NCI-H146 (cell line): ENCODE data around the gene PBX4.

Experiments used
- DNase-seq: peaks from one replicate; lab custom pipeline; 2025; lab: John Stamatoyannopoulos, UW

PBX4 gene

DNA sequence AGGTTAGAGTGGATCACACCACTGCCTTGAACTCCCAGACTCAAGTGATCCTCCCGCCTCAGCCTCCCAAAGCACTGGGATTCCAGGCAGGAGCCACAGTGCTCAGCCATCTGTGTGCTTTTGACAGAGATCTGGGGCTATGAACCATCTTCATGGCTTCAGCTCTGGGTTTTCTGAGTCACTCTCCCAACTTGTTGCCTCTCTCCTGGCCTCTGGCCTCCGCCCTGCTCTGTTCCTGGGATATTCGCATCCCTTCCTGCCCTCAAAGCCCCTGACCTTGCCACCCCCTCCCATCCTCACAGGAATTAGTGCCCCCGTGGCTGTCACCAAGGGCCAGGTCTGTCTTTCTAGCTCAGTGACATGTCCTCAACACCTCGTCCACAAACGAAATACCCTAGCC is 30.7 kb upstream of the PBX4 start:
- no peak for DNase-seq

DNA sequence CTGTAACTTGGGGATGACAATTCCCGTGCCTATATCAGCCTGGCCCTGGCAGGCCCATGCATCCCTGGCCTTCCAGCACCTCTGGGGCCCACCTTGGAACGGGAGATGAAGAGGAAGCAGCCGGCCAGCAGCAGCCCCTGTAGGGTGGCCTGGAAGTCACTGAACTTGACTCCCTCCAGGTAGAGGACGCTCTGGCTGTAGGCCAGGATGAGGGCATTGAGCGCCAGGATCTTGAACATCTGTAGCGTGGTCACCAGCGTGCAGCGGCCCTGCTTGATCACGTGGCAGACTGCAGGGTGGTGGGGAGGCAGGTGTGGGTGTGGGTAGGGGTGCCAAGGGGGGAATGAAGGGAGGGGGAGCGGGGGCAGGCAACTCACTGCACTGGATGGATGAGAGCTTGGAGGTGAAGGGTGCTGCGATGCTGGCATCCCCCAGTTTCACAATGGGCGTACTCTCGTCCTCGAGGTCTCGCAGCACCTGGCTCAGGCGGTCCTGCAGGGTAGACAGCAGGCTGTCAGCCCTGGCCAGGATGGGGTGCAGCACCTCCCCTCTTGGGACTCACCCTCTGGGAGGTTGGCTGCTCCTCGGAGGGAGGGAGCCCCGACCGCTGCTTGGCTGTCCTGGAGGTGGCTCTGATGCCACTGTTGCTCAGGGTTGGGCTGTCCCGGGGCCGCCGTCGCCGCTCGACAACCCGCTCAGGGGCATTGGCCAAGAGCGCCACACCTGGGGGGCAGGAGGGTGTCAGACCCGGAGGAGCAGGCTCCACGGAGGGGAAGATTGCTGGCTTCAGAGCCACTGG is 28.7 kb upstream of the PBX4 start:
- no peak for DNase-seq

DNA sequence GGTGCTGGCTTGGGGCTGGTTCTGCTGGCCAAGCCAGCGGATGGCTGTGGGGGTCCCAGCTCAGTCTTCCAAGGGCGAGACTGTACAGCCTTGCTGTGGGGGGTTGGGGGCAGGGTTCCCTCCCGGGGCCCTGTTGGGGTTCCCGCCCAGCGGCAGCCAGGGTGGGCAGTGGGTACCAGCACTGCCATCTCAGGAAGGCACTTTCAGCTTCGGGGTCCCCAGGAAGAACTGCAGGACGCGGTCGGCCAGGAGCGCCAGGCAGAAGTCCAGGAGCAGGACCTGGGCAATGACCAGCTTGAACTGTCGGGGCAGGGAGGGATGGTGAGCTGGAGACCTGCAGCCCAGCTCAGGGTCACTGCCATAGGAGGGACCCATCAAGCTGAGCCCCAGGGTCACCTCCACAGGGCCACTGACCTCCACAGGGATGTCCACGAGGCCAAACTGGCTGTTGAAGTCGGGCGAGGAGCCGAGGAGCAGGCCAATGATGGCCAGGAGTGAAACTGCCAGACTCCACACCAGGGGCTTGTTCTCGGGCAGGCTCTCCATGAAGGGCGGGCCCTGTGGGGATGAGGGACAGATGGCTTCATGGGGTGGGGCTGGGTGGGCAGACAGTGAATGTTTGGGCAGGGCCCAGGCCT is 26.9 kb upstream of the PBX4 start:
- no peak for DNase-seq

DNA sequence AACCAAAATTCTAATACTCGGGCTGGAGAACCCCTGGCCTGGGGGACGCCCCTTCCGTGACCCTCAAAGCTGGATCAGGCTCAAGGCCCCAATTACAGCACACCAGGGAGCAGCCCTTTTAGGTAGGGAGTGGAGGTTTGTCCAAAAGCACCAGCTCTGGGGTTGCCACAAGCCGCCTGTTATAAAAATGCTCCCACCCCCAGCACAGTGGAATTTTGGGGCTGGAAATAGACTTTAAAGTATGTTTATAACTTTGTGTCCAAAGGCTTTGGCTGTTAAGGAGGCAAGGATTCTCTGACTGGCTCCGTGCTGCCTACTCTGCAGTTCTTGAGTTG is 25.5 kb upstream of the PBX4 start:
- DNase-seq = no peak

DNA sequence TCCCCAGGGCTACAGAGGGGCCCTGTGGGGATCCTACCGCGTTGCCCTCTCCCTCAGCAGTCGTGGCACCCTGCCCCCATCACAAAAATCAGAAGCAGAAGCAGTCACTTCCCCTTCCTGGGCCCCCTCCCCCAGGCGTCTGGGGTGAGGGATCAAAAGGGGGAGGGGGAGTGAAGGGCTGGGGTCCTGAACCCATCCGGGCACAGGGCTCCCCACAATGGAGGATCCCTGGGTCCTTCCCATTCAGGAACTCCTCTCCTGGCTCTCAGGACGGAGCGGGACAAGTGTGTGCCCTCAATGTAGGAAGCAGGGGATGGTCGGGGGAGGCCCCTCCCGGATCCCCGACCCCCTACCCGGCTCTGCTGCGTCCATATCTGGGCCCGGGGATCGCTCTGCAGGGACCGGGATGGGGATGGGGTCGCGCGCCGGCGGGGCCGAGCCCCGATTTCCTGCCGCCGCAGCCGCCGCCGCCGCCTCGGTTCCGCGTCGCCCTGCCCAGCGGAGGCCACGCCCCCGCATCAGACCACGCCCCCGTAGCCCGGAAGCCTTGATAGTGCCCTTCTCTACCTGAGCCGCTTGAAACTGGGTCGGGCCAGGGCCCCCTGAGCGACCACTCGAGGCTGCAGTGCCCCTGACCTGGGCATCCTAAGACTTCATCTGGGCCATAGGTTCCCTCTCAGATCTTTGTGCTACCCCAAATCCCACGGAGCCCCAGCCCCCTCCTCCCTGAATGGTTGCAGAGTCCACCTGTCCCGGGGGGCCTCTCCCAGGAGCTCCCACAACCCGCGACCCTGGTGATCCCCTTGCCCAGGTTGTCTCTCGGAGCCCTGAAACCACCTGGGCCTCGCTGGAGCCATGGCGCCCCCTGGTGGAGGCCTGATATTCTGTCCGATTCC is 24.9 kb upstream of the PBX4 start, which contains the start of gene GMIP:
Gene GMIP, minus strand, starts transcription at position 500 of the 896 bp plus-strand sequence. Its CDS starts 128 bp downstream, at position 372.
- DNase-seq = peak; percentile 83

DNA sequence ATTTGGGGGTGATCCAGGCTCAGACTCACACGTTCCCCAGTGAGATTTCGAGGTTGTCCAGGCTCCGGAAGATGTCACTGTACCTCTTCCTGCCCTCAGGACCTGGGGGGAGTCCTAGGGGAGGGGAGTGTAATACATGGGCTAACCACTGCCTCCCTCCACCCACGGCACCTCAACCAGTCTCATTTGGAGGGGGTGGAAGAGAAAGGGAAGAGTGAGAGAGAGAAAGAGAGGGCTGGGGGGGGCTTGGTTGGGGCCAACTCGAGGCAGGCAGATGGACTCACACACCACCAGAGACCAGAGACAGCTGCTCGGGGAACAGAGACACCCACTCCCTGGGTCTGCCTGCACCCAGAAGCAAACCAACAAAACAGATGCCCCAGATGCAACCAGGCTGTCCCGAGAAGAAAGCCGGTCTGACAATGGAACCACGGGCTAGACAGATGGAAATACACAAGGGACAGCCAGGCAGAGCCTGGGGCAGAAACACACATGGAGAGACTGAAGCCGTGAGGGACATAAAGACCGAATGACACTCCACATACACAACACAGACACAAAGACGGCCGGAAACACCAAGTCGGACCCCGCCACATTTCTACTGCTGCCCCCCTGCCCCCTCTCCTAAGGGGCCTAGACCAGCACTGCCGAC is 24.1 kb upstream of the PBX4 start:
- DNase-seq = peak; percentile 61

DNA sequence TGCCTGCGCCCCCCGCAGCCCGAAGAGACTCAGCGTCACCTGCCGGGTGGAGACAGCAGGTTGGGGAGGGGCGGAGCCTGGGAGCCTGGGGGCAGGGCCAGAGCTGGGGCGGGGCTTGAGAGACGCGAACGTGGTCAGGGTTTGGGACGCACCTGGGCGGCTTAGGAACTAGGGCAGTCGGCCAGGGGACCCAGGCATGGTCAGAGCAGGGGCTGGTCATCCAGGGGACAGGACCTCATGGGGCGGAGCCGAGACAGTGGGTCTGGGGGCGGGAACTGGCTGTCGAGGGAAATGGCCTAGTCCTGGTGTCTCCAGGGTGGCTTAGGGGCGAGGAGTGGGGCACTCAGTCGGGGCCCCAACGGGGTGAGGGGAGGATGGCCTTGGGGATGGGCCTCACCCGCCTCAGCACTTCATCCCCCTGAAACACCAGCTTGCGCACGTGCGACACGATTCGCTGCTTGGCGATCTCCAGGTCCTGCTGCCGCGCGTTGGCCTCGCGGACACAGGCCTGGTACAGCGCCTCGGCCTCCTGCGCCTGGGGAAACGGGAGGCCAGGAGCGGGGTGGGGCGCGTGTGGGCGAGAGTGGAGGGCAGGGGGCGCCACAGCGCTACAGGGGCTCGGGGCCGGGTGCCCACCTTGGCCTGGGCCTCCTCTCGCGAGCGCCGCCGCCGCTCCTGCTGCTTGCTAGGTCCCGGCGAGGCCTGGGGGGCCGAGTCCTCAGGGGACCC is 19.2 kb upstream of the PBX4 start:
- no peak for DNase-seq

DNA sequence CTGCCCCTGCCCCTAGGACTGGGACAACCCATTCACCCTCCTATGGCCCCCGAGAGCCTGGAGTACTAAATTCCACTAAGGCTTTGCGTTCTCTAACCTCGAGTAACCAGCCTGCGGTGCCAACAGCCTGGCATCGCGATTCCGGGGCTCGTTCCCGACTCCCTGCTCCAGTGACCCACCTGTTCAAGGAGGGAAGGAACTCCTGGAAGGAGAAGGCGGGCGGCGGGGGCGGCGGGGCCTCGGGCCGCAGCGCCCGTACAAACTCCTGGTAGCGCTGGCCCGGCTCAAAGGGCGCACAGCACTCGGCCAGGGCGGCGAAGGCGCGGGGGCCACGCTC is 18.7 kb upstream of the PBX4 start:
- DNase-seq = no peak

DNA sequence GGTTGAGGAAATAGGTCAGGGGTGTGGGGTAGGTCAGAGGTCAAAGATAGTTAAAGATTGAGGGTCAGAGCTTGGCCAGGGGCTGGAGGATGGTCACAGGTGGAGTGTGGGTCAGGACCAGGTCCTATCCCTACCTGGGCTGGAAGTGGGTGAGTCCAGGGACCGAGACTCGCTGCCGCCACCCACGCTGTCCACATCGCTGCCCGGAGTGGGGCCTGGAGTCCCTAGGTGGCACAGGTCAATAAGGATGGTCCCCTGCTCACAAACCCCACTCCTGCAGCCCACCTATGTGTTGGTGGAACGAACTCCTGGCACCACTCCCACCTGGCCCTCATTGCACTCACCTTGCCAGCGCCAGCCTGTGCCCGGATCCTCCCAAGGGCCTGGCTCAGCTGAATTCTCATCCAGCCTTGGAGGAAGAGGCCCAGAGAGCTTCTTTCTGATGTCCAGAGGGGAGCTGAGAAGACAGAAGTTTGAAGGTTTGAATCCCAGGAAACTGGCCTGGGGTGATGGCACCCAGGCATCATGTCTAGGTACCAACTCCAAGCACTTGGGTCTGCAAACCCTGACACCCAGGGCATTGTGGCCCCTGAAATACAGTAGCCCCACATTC is 18.2 kb upstream of the PBX4 start:
- no peak for DNase-seq

DNA sequence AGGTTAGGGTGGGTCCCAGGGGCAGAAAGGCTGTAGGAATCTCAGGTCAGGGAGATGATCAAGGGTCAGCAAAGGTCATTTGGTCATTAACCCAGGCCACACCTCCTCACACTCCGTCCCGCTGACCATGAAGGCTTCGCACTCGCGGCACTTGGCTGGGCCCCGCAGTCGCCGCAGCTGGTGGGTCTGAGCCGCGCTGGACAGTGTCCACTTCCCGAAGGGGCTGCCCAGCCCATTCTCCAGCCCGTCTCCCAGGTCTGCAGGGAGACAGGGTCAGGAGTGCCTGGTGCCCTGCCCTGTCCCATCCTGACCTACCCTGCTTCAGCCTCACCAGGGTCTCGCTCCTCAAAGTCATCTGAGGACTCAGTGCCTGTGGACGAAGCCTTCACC is 16.8 kb upstream of the PBX4 start:
- DNase-seq = no peak

DNA sequence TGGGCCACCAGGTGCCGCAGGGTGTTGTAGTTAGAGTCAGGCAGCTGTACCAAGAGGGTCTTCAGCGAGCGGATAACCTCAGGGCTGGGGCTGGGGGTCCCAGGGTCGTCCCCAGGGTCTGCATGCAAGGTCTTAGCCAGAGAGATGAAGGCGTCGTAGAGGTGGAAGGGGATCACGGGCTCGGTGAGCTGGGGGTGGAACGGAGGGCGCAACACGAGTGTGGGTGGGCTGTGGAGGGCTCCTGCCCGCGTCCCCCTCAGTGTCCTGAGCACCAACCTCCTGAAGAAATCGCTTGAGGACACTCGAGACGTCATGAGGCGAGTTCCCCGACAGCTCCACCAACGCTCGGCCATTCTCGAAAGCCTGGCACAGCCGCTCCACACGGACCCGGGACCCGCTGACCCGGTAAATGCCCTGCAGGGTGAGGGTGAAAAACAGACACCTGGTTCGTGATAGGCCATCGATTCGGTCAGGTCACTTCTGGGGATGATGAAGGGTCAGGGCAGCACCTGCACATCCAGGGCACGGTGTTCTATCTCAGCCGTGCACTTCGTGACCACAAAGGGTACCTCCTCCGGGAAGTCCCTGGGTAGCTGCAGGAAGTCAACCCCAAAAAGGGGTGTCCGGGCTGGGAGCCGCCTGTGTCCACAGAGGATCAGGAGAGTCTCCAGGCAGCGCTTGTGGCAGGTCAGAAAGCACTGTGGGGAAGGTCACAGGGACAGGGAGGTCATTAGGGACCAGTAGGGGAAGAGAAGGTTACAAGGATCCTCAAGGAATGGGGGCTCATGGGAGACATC is 16.2 kb upstream of the PBX4 start:
- no peak for DNase-seq

DNA sequence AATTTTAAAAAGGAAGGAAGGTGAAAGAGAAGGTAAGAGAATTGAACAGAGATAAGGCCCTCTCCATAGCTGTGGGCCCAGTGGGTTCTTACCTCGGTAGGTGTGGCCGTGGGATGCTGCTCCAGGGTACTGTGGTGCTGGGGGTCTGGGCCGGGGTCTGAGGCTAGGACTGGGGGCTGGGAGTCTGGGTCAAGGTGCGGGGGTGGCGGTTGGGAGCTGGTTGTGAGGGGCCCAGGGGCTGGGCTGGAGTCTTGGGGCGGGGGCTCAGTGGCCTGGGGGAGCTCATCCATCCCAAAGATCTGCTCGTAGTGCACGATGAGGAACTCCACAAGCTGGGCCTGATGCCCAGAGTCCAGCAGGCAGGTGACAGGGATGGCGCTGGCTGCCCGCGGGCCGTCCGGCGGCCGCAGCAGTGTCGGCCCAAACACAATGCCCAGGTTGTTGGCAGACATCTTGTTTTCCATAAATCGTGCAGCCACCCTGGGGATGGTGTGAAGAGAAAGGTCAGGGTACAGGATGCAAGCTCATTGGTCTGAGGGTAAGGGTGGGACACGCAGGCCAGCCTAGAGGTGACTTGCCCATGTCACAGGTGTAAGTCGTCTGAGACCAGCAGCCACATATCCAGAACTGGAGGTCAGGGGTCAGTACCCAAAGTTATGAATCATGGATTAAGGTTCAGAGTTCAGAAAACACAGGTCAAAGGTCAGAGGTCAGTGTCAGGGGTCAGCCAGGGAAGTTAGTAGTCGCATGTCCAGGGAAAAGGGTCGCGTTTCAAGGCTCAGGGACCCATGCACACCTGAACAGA is 15.4 kb upstream of the PBX4 start:
- no peak for DNase-seq

DNA sequence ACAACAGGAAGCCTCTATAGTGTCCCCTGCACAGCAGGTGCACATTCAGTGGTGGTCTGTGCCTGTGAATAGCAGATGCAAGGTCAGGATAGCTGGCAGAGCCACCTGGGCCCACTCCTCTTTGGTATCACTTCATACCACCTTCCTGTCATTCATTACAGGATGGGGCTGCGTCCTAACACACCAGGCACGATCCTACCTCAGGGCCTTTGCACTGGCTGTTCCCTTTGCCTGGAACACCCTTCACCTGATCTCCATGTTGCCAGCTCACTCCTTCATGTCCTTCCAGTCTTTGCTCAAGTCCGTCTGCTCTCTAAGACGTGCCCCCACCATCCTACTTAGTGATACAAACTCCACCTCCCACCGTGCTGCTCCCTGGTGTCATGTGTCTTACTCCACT is 14.2 kb upstream of the PBX4 start:
- DNase-seq = no peak

DNA sequence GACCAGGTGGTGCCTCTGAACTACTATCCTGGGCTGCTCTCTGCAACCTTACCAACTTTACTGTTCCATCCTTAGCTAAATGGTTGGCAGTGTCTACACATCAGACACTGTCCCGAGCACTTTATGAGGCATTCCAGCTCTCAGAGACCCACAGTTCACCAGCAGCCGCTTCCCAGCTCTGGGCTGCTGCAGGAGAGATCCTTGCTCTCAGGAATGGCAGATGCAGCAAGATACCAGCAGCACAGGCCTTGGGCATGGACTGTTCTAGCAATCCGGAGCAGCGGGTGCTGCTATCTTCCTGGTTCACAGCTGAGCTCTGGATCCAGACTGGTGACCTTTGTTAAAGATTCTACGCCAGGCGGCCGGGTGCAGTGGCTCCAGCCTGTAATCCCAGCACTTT is 12.9 kb upstream of the PBX4 start:
- DNase-seq = no peak

DNA sequence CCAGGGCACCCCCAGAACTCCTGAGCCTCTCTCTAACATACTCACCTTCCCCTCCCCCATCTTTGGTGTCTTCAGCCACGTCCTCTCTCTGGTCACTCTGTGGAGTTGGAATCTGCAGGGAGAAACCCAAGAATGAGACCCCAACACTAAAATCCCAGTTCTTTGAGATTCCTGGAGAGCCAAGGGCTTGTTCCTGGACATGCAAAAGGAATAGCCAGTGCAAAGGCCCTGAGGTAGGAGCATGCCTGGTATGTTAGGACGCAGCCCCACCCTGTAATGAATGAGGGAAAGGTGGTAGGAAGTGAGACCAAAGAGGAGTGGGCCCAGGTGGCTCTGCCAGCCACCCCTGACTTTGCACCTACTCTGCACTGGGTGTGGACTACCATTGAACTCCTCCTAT is 11.9 kb upstream of the PBX4 start:
- DNase-seq = no peak

DNA sequence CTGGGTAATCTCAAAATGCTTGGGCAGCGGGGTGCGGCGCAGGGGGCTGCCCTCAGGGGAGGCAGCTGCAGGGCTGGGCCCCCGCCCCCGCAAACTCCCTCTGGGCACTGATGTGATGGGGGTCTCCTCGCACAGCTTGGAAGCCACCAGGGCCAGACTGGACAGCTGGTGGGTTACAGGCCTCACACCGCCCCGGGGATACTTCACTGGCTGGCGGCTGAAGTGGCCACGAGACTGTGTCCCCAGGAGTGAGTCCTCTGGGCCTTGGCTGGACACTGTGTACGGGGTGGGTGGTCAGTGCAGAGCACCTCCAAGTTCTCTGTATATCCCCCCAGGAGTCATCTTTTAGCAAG is 11.6 kb upstream of the PBX4 start:
- no peak for DNase-seq

DNA sequence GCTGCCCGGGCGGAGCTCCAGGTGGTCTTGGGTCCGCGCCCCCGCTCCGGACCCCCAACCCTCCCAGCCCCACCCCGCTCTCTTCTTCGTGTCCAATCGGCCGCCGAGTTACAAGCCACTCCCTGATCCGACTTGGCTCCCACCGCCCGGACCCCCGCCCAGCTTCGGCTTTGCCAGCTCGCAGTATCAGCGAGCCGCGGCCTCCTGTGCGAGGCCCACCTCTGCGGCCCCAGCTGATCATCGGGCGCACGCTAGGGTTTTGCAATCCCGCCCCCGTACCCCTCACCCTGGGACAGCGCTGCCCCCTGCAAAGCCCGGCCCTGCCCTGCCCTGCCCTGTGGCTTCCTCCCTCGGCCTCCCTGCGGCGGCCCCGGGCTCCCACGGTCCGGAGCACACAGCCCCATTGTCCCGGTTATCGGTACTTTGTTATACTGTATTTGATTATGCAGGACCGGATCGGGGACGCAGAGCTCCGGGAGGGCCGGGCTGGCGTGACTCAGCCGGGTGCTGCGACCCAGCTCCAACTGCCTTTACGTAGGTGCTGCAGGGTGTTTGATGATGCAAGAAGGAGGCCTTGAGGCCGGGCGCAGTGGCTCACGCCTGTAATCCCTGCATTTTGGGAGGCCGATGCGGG is 10.1 kb upstream of the PBX4 start:
- peak; percentile 88 for DNase-seq

DNA sequence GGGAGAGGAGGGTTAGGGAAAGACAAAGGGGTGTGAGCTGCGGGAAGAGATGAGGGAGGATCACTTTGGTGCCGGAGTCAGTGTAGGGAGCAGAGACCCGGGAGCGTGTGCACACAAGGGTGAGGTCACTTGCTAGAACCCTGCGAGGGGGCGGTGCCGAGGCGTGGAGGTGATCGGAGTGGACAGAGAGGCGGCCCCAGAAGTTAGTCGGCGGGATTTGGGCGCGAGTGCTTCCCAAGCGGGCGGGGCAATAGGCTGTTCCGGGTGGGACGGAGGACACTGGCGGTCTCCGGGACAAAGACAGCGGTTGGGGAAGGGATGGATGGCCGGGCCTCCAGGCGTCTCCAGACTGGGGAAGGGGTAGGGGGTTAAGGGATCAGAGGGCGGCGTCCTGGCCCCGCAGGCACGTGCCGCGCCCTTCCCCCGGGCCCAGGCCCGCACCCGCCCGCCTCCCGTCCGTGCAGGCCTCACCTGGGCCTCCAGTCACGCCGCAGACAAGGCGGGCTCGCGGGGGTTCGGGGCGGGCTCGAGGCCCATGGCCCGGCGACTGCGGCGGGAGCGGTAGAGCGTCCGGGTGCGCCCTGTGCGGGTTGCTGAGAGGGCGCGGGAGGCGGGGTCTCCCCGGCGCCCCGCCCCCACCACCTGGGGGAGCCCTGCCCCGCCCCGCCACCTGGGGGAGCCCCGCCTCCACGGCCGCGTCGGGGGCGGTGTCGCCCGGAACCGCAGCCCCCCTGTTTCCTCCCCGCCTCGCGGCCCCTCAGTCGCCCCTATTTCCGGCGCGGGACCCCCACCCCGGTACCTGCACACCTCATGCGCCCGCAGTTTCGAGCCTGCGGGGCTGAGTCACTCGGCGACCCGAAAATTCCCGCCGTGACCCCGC is 9.4 kb upstream of the PBX4 start, which contains the start of gene LPAR2:
Gene LPAR2, minus strand, starts transcription at position 600 of the 880 bp plus-strand sequence. CDS start 945 bp downstream, outside the sequence.
- peak; percentile 86 for DNase-seq
